Stromal cell of bone marrow (primary cell): ENCODE data around the gene TAF8.
A peak's percentile ranks its signal among the peaks of the same experiment; 100 is the strongest.

Experiments
- DNase-seq: peaks from one replicate; pipeline ENCODE4 v3.0.0-alpha.2; 2012; ENCODE audit warnings: low read depth

Gene TAF8

GRCh38 chr6:42124223-42124836 is 74.0 kb downstream of the TAF8 start:
- DNase-seq = no peak

GRCh38 chr6:42125231-42125630 is 74.9 kb downstream of the TAF8 start:
- DNase-seq = no peak

GRCh38 chr6:42125663-42126062 is 75.3 kb downstream of the TAF8 start:
- DNase-seq = no peak

- DNase-seq = no peak
These were observed 78.4 kb downstream of the TAF8 start for GRCh38 chr6:42128460-42129359.

GRCh38 chr6:42129360-42129676 is 79.0 kb downstream of the TAF8 start:
- DNase-seq = no peak

- peak; percentile 71 for DNase-seq
These were observed 81.2 kb downstream of the TAF8 start for GRCh38 chr6:42131531-42131930.

GRCh38 chr6:42133926-42134325 is 83.6 kb downstream of the TAF8 start:
- DNase-seq = no peak

GRCh38 chr6:42135161-42135560 is 84.8 kb downstream of the TAF8 start:
- no peak for DNase-seq

- no peak for DNase-seq
These were observed 85.4 kb downstream of the TAF8 start for GRCh38 chr6:42135722-42136121.

GRCh38 chr6:42136508-42137193 is 86.3 kb downstream of the TAF8 start:
- DNase-seq = no peak
